Loucy (cell line): ENCODE data around the gene TMEM114.

Source experiments
- H2AFZ ChIP-seq: fragments of 200-600 bp; sonication (generic); 2 replicates; pipeline ENCODE4 v1.6.0; 2016; ENCODE audit warnings: antibody characterized with exemption, mild to moderate bottlenecking, low read length, moderate library complexity
- H3F3A ChIP-seq: fragments of 200-600 bp; 2 replicates; pipeline ENCODE4 v1.6.0; 2016; ENCODE audit warnings: antibody characterized with exemption, low read depth, mild to moderate bottlenecking
- H3K27me3 ChIP-seq: fragments of 200-600 bp; sonication (generic); 2 replicates; pipeline ENCODE4 v1.6.1; 2014; ENCODE audit warnings: low read length, mild to moderate bottlenecking; ENCODE audit not compliant: insufficient read depth, poor library complexity, severe bottlenecking
- H3K36me3 ChIP-seq: fragments of 200-600 bp; sonication (generic); 2 replicates; pipeline ENCODE4 v1.6.1; 2016; ENCODE audit warnings: low read length; ENCODE audit not compliant: insufficient read depth
- H3K4me1 ChIP-seq: fragments of 200-600 bp; sonication (generic); 2 replicates; pipeline ENCODE4 v1.5.1; 2014; ENCODE audit warnings: low read length, mild to moderate bottlenecking; ENCODE audit not compliant: insufficient read depth, poor library complexity, severe bottlenecking
- H3K4me2 ChIP-seq: fragments of 200-600 bp; sonication (generic); 2 replicates; pipeline ENCODE4 v1.6.0; 2014; ENCODE audit warnings: antibody characterized with exemption, low read length, low read depth, mild to moderate bottlenecking; ENCODE audit not compliant: poor library complexity, severe bottlenecking
- H3K4me3 ChIP-seq: fragments of 200-600 bp; sonication (generic); 2 replicates; pipeline ENCODE4 v1.5.1; 2014; ENCODE audit warnings: low read length, mild to moderate bottlenecking, mixed read lengths; ENCODE audit not compliant: poor library complexity, severe bottlenecking
- H3K79me2 ChIP-seq: fragments of 200-600 bp; sonication (generic); 2 replicates; pipeline ENCODE4 v1.6.1; 2014; ENCODE audit warnings: low read length; ENCODE audit not compliant: insufficient read depth
- H3K9ac ChIP-seq: fragments of 200-600 bp; sonication (generic); 2 replicates; pipeline ENCODE4 v1.6.0; 2014; ENCODE audit warnings: mild to moderate bottlenecking, low read depth, low read length, moderate library complexity; ENCODE audit not compliant: poor library complexity, severe bottlenecking
- H3K9me2 ChIP-seq: fragments of 200-600 bp; sonication (generic); replicated peaks from 2 replicates; pipeline ENCODE4 v1.6.1; 2016; ENCODE audit warnings: low read depth, low read length, mixed read lengths
- H3K9me3 ChIP-seq: fragments of 200-600 bp; sonication (generic); 2 replicates; pipeline ENCODE4 v1.6.1; 2014; ENCODE audit warnings: mild to moderate bottlenecking, antibody characterized with exemption, low read length, low read depth; ENCODE audit not compliant: insufficient read depth
- H4K20me1 ChIP-seq: fragments of 200-600 bp; sonication (generic); 2 replicates; pipeline ENCODE4 v1.6.0; 2014; ENCODE audit warnings: antibody characterized with exemption, low read length, mild to moderate bottlenecking; ENCODE audit not compliant: insufficient read depth, poor library complexity, severe bottlenecking
- CTCF ChIP-seq: fragments of 200-600 bp; sonication (generic); conservative IDR thresholded peaks from 2 replicates; pipeline ENCODE4 v1.5.1; 2014; ENCODE audit warnings: mild to moderate bottlenecking, antibody characterized with exemption, low read length
- EZH2phosphoT487 ChIP-seq: fragments of 200-600 bp; IDR thresholded peaks from 2 replicates; pipeline ENCODE4 v1.6.1; 2018; ENCODE audit warnings: antibody characterized with exemption, mild to moderate bottlenecking, moderate library complexity, borderline replicate concordance

Gene TMEM114

GRCh38 chr16:8632675-8633182 lies 42.4 kb upstream of the TMEM114 start:
- Histone ChIP-seq H3K4me3 (no peak overlapping the region), H3K36me3 (peaks cover 11% of the 10 kb centered on the region; the same call in 1 of the 2 replicates), H3K27me3 (no peaks in the 10 kb centered on the region), H3K79me2 (no peaks in the 10 kb centered on the region), H3K4me2 (no peak overlapping the region), H3K9me2 (no peaks in the 10 kb centered on the region), H3F3A (no peaks in the 10 kb centered on the region), H3K9me3 (no peaks in the 10 kb centered on the region), H3K9ac (no peak overlapping the region), H4K20me1 (no peaks in the 10 kb centered on the region), H2AFZ (no peak overlapping the region), H3K4me1 (no peaks in the 10 kb centered on the region)
- TF ChIP-seq CTCF (no peak), EZH2phosphoT487 (no peak)

- TF ChIP-seq EZH2phosphoT487 (no peak), CTCF (no peak)
Measured at GRCh38 chr16:8631818-8632465, 41.6 kb upstream of the TMEM114 start.

GRCh38 chr16:8631373-8631772 lies 41.1 kb upstream of the TMEM114 start:
- Histone ChIP-seq H3K4me1 (no peaks in the 10 kb centered on the region), H3K9ac (no peak overlapping the region), H3K9me3 (no peaks in the 10 kb centered on the region), H3K27me3 (no peaks in the 10 kb centered on the region), H3K4me2 (no peak overlapping the region), H3K9me2 (no peaks in the 10 kb centered on the region), H2AFZ (no peak overlapping the region), H3K4me3 (no peak overlapping the region), H4K20me1 (no peaks in the 10 kb centered on the region), H3K79me2 (no peaks in the 10 kb centered on the region), H3F3A (no peaks in the 10 kb centered on the region), H3K36me3 (peaks cover 11% of the 10 kb centered on the region; the same call in 1 of the 2 replicates)
- TF ChIP-seq CTCF (no peak), EZH2phosphoT487 (no peak)

More at GRCh38 chr16:8631818-8632465, 41.6 kb upstream of the TMEM114 start:
- Histone ChIP-seq H3K9ac (no peak overlapping the region), H4K20me1 (no peaks in the 10 kb centered on the region), H3K9me2 (no peaks in the 10 kb centered on the region), H3K4me1 (no peaks in the 10 kb centered on the region), H3K36me3 (peaks cover 11% of the 10 kb centered on the region; the same call in 1 of the 2 replicates), H3K4me2 (no peak overlapping the region), H3K4me3 (no peak overlapping the region), H2AFZ (no peak overlapping the region), H3K27me3 (no peaks in the 10 kb centered on the region), H3F3A (no peaks in the 10 kb centered on the region), H3K9me3 (no peaks in the 10 kb centered on the region), H3K79me2 (no peaks in the 10 kb centered on the region)
